Measurements from ENCODE around the gene MRTO4.

The MRTO4 gene

GRCh38 chr1:19204446-19205266 lies 46.9 kb upstream of the MRTO4 start:
- Histone ChIP-seq H3K4me1 (ENCODE audit: low read length) (peaks cover 28% of the 10 kb centered on the region), H4K20me1 (ENCODE audit: insufficient read depth, low read length) (peaks cover 18% of the 10 kb centered on the region), H3K79me2 (ENCODE audit: low read length) (peaks cover 96% of the 10 kb centered on the region), H3K4me3 (ENCODE audit: low read length) (no peak overlapping the region), H3K9ac (ENCODE audit: low read length) (no peak overlapping the region), H3K27ac (ENCODE audit: low read length) (no peak overlapping the region; the same call in 1 of the 2 replicates), H3K4me2 (ENCODE audit: low read depth, low read length) (no peak overlapping the region), H3K9me2 (replicated peaks; ENCODE audit: insufficient read depth, low read length) (no peaks in the 10 kb centered on the region), H3K36me3 (replicated peaks; ENCODE audit: insufficient read depth, low read length) (no peaks in the 10 kb centered on the region), H3F3A (ENCODE audit: insufficient read depth, low read length) (peaks cover 14% of the 10 kb centered on the region), H3K27me3 (replicated peaks; ENCODE audit: insufficient read depth, low read length) (no peaks in the 10 kb centered on the region), H2AFZ (ENCODE audit: low read length) (no peak overlapping the region), H3K9me3 (replicated peaks; ENCODE audit: insufficient read depth, low read length) (no peaks in the 10 kb centered on the region)
- TF ChIP-seq EZH2 (optimal IDR thresholded peaks at IDR 0.05; ENCODE audit: low read depth, low read length) (no peak), CTCF (IDR thresholded peaks at IDR 0.05; ENCODE audit: low read length) (no peak), EZH2phosphoT487 (IDR thresholded peaks at IDR 0.05; ENCODE audit: low read length) (no peak)
- no peak for DNase-seq

GRCh38 chr1:19205403-19205802 lies 46.2 kb upstream of the MRTO4 start:
- Histone ChIP-seq H3K79me2 (ENCODE audit: low read length) (peaks cover 95% of the 10 kb centered on the region), H4K20me1 (ENCODE audit: insufficient read depth, low read length) (peaks cover 18% of the 10 kb centered on the region), H3K9ac (ENCODE audit: low read length) (no peak overlapping the region), H3K4me3 (ENCODE audit: low read length) (no peak overlapping the region), H3K4me1 (ENCODE audit: low read length) (peaks cover 28% of the 10 kb centered on the region), H3K9me3 (replicated peaks; ENCODE audit: insufficient read depth, low read length) (no peaks in the 10 kb centered on the region), H3K9me2 (replicated peaks; ENCODE audit: insufficient read depth, low read length) (no peaks in the 10 kb centered on the region), H3K27ac (ENCODE audit: low read length) (peak overlapping the region; percentile 18; the same call in 1 of the 2 replicates), H3K27me3 (replicated peaks; ENCODE audit: insufficient read depth, low read length) (no peaks in the 10 kb centered on the region), H3K36me3 (replicated peaks; ENCODE audit: insufficient read depth, low read length) (no peaks in the 10 kb centered on the region), H2AFZ (ENCODE audit: low read length) (no peak overlapping the region), H3K4me2 (ENCODE audit: low read depth, low read length) (0 out of 2 replicates have a peak overlapping the region, but pooled peaks have one; percentile 15), H3F3A (ENCODE audit: insufficient read depth, low read length) (peaks cover 16% of the 10 kb centered on the region)
- peak; percentile 11 for DNase-seq
- no peak for TF ChIP-seq EZH2phosphoT487 (IDR thresholded peaks at IDR 0.05; ENCODE audit: low read length)
- no peak for TF ChIP-seq EZH2 (optimal IDR thresholded peaks at IDR 0.05; ENCODE audit: low read depth, low read length)
- TF ChIP-seq CTCF (IDR thresholded peaks at IDR 0.05; ENCODE audit: low read length) = no peak

GRCh38 chr1:19205845-19206244 lies 45.8 kb upstream of the MRTO4 start:
- H3K4me1 ChIP-seq (ENCODE audit: low read length) = peaks cover 28% of the 10 kb centered on the region

More at GRCh38 chr1:19205845-19206244, 45.8 kb upstream of the MRTO4 start:
- DNase-seq = no peak
- no peaks in the 10 kb centered on the region for H3K9me2 ChIP-seq (replicated peaks; ENCODE audit: insufficient read depth, low read length)
- H3F3A ChIP-seq (ENCODE audit: insufficient read depth, low read length) = peaks cover 20% of the 10 kb centered on the region
- peaks cover 96% of the 10 kb centered on the region for H3K79me2 ChIP-seq (ENCODE audit: low read length)
- no peaks in the 10 kb centered on the region for H3K27me3 ChIP-seq (replicated peaks; ENCODE audit: insufficient read depth, low read length)
- H3K27ac ChIP-seq (ENCODE audit: low read length) = peak overlapping the region; percentile 18; the same call in 1 of the 2 replicates
- no peak overlapping the region for H3K4me3 ChIP-seq (ENCODE audit: low read length)
- H3K9ac ChIP-seq (ENCODE audit: low read length) = no peak overlapping the region
- no peak for TF ChIP-seq EZH2 (optimal IDR thresholded peaks at IDR 0.05; ENCODE audit: low read depth, low read length)
- TF ChIP-seq EZH2phosphoT487 (IDR thresholded peaks at IDR 0.05; ENCODE audit: low read length) = no peak
- no peak for TF ChIP-seq CTCF (IDR thresholded peaks at IDR 0.05; ENCODE audit: low read length)
- H4K20me1 ChIP-seq (ENCODE audit: insufficient read depth, low read length) = peaks cover 18% of the 10 kb centered on the region
- 0 out of 2 replicates have a peak overlapping the region, but pooled peaks have one; percentile 15 for H3K4me2 ChIP-seq (ENCODE audit: low read depth, low read length)
- H3K36me3 ChIP-seq (replicated peaks; ENCODE audit: insufficient read depth, low read length) = no peaks in the 10 kb centered on the region
- H2AFZ ChIP-seq (ENCODE audit: low read length) = no peak overlapping the region
- H3K9me3 ChIP-seq (replicated peaks; ENCODE audit: insufficient read depth, low read length) = no peaks in the 10 kb centered on the region

Measured in MM.1S (cell line).